ENCODE data around the gene RRP1B.

Gene RRP1B

GRCh38 chr21:43652616-43653015 lies 6.7 kb upstream of the RRP1B start:
- Mint-ChIP-seq H3K27me3 (ENCODE audit: low read depth) (no peaks in the 10 kb centered on the region), H3K4me3 (no peak overlapping the region)

GRCh38 chr21:43653626-43654025 lies 5.7 kb upstream of the RRP1B start:
- TF ChIP-seq, protein P1, sequence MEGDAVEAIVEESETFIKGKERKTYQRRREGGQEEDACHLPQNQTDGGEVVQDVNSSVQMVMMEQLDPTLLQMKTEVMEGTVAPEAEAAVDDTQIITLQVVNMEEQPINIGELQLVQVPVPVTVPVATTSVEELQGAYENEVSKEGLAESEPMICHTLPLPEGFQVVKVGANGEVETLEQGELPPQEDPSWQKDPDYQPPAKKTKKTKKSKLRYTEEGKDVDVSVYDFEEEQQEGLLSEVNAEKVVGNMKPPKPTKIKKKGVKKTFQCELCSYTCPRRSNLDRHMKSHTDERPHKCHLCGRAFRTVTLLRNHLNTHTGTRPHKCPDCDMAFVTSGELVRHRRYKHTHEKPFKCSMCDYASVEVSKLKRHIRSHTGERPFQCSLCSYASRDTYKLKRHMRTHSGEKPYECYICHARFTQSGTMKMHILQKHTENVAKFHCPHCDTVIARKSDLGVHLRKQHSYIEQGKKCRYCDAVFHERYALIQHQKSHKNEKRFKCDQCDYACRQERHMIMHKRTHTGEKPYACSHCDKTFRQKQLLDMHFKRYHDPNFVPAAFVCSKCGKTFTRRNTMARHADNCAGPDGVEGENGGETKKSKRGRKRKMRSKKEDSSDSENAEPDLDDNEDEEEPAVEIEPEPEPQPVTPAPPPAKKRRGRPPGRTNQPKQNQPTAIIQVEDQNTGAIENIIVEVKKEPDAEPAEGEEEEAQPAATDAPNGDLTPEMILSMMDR (IDR thresholded peaks at IDR 0.05; ENCODE audit: unreplicated experiment in 3 of 3) = no peak
- Mint-ChIP-seq H3K27ac (no peak overlapping the region), H3K4me3 (no peak overlapping the region), H3K36me3 (ENCODE audit: low read depth) (no peaks in the 10 kb centered on the region), H3K27me3 (ENCODE audit: low read depth) (no peaks in the 10 kb centered on the region), H3K4me1 (no peaks in the 10 kb centered on the region), H3K9me3 (no peaks in the 10 kb centered on the region)

More at GRCh38 chr21:43652616-43653015, 6.7 kb upstream of the RRP1B start:
- H3K9me3 Mint-ChIP-seq = no peaks in the 10 kb centered on the region
- TF ChIP-seq, protein P1 (IDR thresholded peaks at IDR 0.05; ENCODE audit: unreplicated experiment in 3 of 3) = no peak
- no peaks in the 10 kb centered on the region for H3K4me1 Mint-ChIP-seq
- no peaks in the 10 kb centered on the region for H3K36me3 Mint-ChIP-seq (ENCODE audit: low read depth)
- no peak overlapping the region for H3K27ac Mint-ChIP-seq

DNA sequence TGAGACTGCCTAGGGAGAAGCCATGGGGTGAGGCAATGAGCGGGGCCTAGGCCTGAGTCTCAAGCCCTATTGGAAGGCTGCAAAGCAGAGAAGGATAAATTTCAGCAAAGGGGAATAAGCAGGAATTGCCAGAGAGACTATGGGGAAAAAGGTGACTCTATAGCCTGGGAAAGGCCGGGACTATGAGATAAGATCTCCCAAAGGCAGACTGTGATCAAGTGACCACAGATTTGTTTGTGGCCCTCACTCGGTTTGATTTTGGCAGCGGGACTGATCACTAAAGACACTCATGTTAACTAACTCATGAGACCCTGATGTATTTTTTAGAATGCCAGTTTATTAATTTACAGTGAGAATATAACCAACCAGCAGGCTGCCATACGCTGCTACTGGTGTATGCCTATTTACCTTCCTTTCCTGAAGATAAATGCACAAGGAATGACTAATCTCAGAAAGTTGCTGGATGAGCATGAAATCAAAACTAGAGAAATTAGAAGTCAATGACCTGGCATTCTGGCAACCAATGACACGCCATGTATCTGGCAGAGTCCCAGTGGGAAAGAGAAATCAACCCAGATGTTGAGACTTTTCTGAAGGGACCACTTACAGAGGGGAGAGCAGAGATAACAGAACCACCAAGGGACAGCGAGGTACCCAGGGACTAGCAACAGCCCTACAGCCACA lies 4.4 kb upstream of the RRP1B start:
- peaks cover 2% of the 10 kb centered on the region for H3K4me1 Mint-ChIP-seq
- H3K4me3 Mint-ChIP-seq = peak overlapping the region in 1 of 3 experiments; percentile 56
- no peaks in the 10 kb centered on the region for H3K27me3 Mint-ChIP-seq (ENCODE audit: low read depth)
- no peaks in the 10 kb centered on the region for H3K36me3 Mint-ChIP-seq (ENCODE audit: low read depth)
- peak overlapping the region in 1 of 3 experiments; percentile 53 for H3K27ac Mint-ChIP-seq
- TF ChIP-seq, protein P1 (IDR thresholded peaks at IDR 0.05; ENCODE audit: unreplicated experiment in 3 of 3) = no peak
- no peaks in the 10 kb centered on the region for H3K9me3 Mint-ChIP-seq

DNA sequence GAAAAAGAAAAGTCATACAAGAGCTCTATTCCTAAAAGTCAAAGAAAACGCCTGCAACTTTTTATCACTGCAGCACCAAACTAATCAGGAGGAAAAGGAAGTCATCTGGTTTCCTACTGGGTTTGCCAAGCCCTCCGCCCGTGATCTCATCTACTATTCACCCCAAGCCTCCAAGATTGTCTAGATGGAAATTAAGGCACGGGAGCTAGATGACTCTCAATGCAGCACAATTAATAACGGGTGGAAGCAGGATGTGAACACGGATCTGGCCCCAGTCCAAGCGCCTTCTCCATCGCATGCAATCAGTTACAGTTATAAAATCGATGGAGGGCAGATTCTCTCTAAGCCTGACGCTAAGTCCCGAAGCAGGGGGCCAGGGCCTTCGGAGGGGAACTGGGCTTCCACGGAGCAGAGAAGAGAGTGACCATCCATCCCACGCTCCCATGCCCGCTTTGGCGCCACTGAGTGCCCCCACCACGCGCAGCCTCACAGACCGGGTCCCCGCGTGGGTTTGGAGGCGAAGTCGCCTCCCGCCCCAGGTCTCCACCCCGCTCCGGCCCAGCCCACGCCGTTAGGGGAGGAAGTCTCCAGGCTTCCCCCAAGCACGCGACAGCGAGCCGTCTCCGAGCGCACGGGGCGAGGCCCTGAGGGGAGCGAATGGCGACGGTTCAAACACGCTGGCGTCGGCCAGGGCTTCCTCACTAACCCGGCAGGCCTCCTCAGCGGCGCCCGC lies 1.8 kb upstream of the RRP1B start:
- peaks cover 6% of the 10 kb centered on the region for H3K36me3 Mint-ChIP-seq (ENCODE audit: low read depth)
- TF ChIP-seq, protein P1 (IDR thresholded peaks at IDR 0.05; ENCODE audit: unreplicated experiment in 3 of 3) = no peak
- H3K4me3 Mint-ChIP-seq = peak overlapping the region; percentile 40 to 63 (median 63)
- no peaks in the 10 kb centered on the region for H3K9me3 Mint-ChIP-seq
- peak overlapping the region in 2 of 3 experiments; percentile 31 to 35 for H3K27ac Mint-ChIP-seq
- no peaks in the 10 kb centered on the region for H3K27me3 Mint-ChIP-seq (ENCODE audit: low read depth)
- H3K4me1 Mint-ChIP-seq = peaks cover 28% of the 10 kb centered on the region

GRCh38 chr21:43658088-43658741 lies 1.1 kb upstream of the RRP1B start:
- peaks cover 12% of the 10 kb centered on the region for H3K36me3 Mint-ChIP-seq (ENCODE audit: low read depth)
- H3K4me3 Mint-ChIP-seq = peak overlapping the region; percentile 50 to 72 (median 63)
- no peaks in the 10 kb centered on the region for H3K27me3 Mint-ChIP-seq (ENCODE audit: low read depth)
- no peak overlapping the region for H3K27ac Mint-ChIP-seq
- TF ChIP-seq, protein P1 (IDR thresholded peaks at IDR 0.05; ENCODE audit: unreplicated experiment in 3 of 3) = no peak
- H3K9me3 Mint-ChIP-seq = no peaks in the 10 kb centered on the region
- H3K4me1 Mint-ChIP-seq = peaks cover 31% of the 10 kb centered on the region
